Hepatocyte (in vitro differentiated cells): ENCODE measurements around the gene PPP1R1B. TPM values are rescaled to one million over a fixed set of nuclear protein-coding genes. Genes with fewer than 3 reads are reported as not detected.

ENCODE experiments used
- DNase-seq: peaks from one replicate; pipeline ENCODE4 v3.0.0-alpha.2; 2016; ENCODE audit warnings: low spot score
- H2AFZ ChIP-seq: fragments of 200-600 bp; sonication (generic); 2 replicates; pipeline ENCODE4 v1.6.0; 2016; ENCODE audit warnings: antibody characterized with exemption, mild to moderate bottlenecking
- H3K27ac ChIP-seq: fragments of 200-600 bp; sonication (generic); 2 replicates; pipeline ENCODE4 v1.5.1; 2016; ENCODE audit warnings: mild to moderate bottlenecking
- H3K27me3 ChIP-seq: fragments of 200-600 bp; sonication (generic); 2 replicates; pipeline ENCODE4 v1.6.1; 2016
- H3K36me3 ChIP-seq: fragments of 200-600 bp; sonication (generic); replicated peaks from 2 replicates; pipeline ENCODE4 v1.5.1; 2016; ENCODE audit warnings: low read depth; ENCODE audit not compliant: insufficient read depth
- H3K4me1 ChIP-seq: fragments of 200-600 bp; sonication (generic); 2 replicates; pipeline ENCODE4 v1.5.1; 2016; ENCODE audit warnings: mild to moderate bottlenecking, moderate library complexity; ENCODE audit not compliant: insufficient read depth
- H3K4me2 ChIP-seq: fragments of 200-600 bp; sonication (generic); 2 replicates; pipeline ENCODE4 v1.6.0; 2016
- H3K4me3 ChIP-seq: fragments of 200-600 bp; sonication (generic); 2 replicates; pipeline ENCODE4 v1.5.1; 2016; ENCODE audit warnings: mild to moderate bottlenecking
- H3K79me2 ChIP-seq: fragments of 200-600 bp; sonication (generic); 2 replicates; pipeline ENCODE4 v1.6.0; 2017; ENCODE audit warnings: mild to moderate bottlenecking
- H3K9me2 ChIP-seq: fragments of 200-600 bp; sonication (generic); replicated peaks from 2 replicates; pipeline ENCODE4 v1.6.0; 2017; ENCODE audit warnings: mild to moderate bottlenecking; ENCODE audit not compliant: insufficient read depth
- H3K9me3 ChIP-seq: fragments of 200-600 bp; sonication (generic); 2 replicates; pipeline ENCODE4 v1.5.1; 2016; ENCODE audit warnings: low read depth, mild to moderate bottlenecking
- H4K20me1 ChIP-seq: fragments of 200-600 bp; sonication (generic); 2 replicates; pipeline ENCODE4 v1.6.0; 2016; ENCODE audit warnings: mild to moderate bottlenecking; ENCODE audit not compliant: insufficient read depth, poor library complexity, severe bottlenecking
- EZH2 ChIP-seq: fragments of 200-600 bp; sonication (generic); IDR thresholded peaks from 2 replicates; pipeline ENCODE4 v1.6.1; 2016; ENCODE audit warnings: antibody characterized with exemption, mild to moderate bottlenecking, borderline replicate concordance
- EZH2phosphoT487 ChIP-seq: fragments of 200-600 bp; sonication (generic); IDR thresholded peaks from one replicate; pipeline ENCODE4 v1.6.1; 2018; ENCODE audit warnings: antibody characterized with exemption, mild to moderate bottlenecking, low read depth, moderate library complexity; ENCODE audit not compliant: unreplicated experiment, severe bottlenecking
- WGBS: methylation state at CpG from one replicate; pipeline ENCODE4 v1.1.6; 2016; ENCODE audit warnings: low lambda C conversion rate; ENCODE audit errors: missing lambda C conversion rate; 5-methylcytosine and 5-hydroxymethylcytosine counted together
- polyA plus RNA-seq: library from polyadenylated mRNA; unstranded; fragments of >200 nt; fragmentation: Nextera tagmentation; extraction: Ambion mirVana; gene quantifications from 2 replicates; pipeline ENCODE4 v1.2.1, GENCODE V29; 2016
- total RNA-seq: library from RNA; depleted of rRNA; stranded (reverse); fragments of >200 nt; gene quantifications from 2 replicates; pipeline ENCODE4 v1.2.3, GENCODE V29; 2014
- TF ChIP-seq, protein P1 (sequence below): fragments of 200-600 bp; sonication (generic); IDR thresholded peaks from 2 replicates; pipeline ENCODE4 v1.5.1; 2016; ENCODE audit warnings: antibody characterized with exemption, mild to moderate bottlenecking; ENCODE audit not compliant: poor library complexity

Gene PPP1R1B
- total and polyA plus RNA-seq, 2 experiments from 2014 or later, result 1.5 to 3.7 TPM

DNA sequence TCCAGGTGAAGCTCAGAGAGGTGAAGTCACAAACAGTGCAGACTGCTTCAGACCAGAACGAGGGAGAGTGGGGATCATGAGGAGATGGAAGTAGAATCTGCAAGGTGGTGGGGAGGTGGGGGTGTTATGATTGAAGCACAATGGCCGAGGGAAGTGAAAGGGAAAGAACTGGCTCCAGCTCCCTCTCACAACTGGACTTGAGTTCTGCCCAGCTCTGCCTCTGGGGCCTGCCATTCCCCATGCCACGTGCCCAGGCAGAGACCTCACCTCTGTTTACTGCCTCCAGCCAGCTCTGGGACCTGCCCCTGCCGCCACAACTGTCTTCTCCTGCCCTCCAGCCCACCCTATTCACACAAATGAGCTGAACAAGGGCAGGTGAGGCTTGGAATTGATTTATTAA, 44.0 kb downstream of the PPP1R1B start:
- Histone ChIP-seq H3K9me2 (no peaks in the 10 kb centered on the region), H2AFZ (no peak overlapping the region), H3K9me3 (no peaks in the 10 kb centered on the region), H4K20me1 (no peaks in the 10 kb centered on the region), H3K4me1 (peaks cover 43% of the 10 kb centered on the region), H3K36me3 (no peaks in the 10 kb centered on the region), H3K27ac (no peak overlapping the region), H3K79me2 (no peaks in the 10 kb centered on the region), H3K27me3 (peaks cover 5% of the 10 kb centered on the region), H3K4me3 (no peak overlapping the region), H3K4me2 (no peak overlapping the region)
- TF ChIP-seq EZH2, result no peak
- TF ChIP-seq, protein P1, sequence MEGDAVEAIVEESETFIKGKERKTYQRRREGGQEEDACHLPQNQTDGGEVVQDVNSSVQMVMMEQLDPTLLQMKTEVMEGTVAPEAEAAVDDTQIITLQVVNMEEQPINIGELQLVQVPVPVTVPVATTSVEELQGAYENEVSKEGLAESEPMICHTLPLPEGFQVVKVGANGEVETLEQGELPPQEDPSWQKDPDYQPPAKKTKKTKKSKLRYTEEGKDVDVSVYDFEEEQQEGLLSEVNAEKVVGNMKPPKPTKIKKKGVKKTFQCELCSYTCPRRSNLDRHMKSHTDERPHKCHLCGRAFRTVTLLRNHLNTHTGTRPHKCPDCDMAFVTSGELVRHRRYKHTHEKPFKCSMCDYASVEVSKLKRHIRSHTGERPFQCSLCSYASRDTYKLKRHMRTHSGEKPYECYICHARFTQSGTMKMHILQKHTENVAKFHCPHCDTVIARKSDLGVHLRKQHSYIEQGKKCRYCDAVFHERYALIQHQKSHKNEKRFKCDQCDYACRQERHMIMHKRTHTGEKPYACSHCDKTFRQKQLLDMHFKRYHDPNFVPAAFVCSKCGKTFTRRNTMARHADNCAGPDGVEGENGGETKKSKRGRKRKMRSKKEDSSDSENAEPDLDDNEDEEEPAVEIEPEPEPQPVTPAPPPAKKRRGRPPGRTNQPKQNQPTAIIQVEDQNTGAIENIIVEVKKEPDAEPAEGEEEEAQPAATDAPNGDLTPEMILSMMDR, result no peak
- TF ChIP-seq EZH2phosphoT487, result no peak
- WGBS, result 73% methylated on average over 4 of the region's 4 CpGs
- DNase-seq, result no peak

DNA sequence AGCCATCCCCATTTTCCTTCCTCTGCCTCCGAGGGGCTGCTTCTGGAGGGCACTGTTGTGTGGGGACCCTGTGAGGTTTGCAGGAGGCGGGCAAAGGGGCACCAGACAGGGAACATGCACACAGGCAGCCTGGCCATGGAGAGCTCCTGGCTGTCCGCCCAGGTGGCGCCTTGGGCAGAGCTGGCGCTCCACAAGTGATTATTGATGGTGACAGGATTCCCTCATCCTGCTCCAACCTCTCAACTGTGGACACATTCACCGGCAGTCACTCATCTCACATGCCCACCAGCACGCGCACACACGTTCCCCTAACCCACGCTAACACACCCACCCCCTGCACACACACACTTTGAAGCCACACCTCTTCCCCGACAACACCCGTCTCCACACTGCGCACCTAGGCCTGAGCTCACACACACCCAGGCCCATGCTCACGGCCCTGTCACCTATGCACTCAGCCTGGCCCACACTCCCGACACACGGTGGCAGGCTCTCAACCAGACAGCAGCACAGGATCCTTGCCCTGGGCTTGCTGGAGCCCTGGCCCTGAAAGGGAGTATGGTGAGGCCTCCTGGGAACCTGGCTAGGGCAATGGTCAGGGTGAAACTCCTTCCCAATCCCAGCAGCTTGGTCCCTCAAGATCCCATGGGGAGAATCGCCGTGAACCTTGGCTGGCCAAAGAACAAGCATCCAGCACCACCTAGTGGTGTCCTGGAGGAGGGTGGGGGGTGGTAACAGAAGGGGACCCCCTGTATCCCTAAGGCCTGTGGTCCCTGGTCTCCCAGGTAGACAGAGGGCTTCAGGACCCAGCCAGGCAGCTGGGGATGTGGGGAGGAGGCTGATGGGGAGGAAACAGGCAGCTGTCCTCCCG, 45.1 kb downstream of the PPP1R1B start:
- H3K27ac ChIP-seq, result no peak overlapping the region
- no peak overlapping the region for H3K4me2 ChIP-seq
- no peaks in the 10 kb centered on the region for H3K9me3 ChIP-seq
- H3K4me3 ChIP-seq, result no peak overlapping the region
- TF ChIP-seq EZH2phosphoT487, result no peak
- TF ChIP-seq, protein P1, result peak; percentile 70
- no peak overlapping the region for H2AFZ ChIP-seq
- 80% methylated on average over 18 of the region's 19 CpGs for WGBS
- no peaks in the 10 kb centered on the region for H3K36me3 ChIP-seq
- peaks cover 34% of the 10 kb centered on the region for H3K4me1 ChIP-seq
- no peaks in the 10 kb centered on the region for H3K79me2 ChIP-seq
- peaks cover 2% of the 10 kb centered on the region for H3K27me3 ChIP-seq
- no peaks in the 10 kb centered on the region for H4K20me1 ChIP-seq
- peak; percentile 70 for DNase-seq
- H3K9me2 ChIP-seq, result no peaks in the 10 kb centered on the region

DNA sequence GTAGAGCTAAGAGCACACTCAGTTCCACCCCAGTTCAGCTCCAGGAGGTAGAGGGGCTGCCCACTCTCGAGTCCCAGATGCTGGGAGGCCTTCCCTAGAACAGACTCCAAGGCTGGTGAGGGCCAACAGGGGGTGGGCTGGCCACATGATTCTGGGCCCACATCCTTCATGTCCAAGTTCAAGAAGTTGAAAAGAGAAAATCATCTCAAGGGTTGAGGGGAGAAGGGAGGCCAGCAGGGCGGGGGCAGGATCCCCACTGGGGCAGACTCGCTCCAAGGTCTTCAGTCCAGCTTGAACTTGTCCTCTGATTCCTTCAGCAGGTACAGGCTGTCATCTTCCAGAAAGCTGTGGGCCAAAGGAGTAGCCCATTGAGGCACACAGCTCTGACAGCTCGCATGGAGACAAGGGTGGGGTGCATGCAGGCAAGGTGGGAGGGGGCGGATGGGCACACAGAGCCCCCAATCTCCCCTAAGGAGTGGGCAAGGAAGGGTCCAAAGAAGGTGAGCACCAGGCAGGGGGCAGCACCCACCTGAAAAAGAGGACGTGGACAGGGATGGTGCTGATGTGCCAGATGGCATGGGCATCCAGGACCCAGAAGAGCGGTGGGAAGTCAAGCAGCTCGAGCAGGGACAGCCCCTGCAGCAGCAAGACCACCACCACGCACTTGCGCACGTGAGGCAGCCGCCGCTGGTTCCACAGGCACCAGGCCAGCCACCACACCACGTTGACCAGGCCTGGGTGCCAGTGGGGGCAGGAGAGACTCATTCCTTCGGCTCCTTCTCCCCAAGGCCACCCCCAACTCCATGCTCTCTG, 46.0 kb downstream of the PPP1R1B start:
- no peak overlapping the region for H3K4me3 ChIP-seq
- no peaks in the 10 kb centered on the region for H3K79me2 ChIP-seq
- TF ChIP-seq EZH2phosphoT487 (no peak), EZH2 (no peak)
- TF ChIP-seq, protein P1, result no peak
- no peaks in the 10 kb centered on the region for H3K36me3 ChIP-seq
- no peak overlapping the region for H3K27ac ChIP-seq
- H3K9me2 ChIP-seq, result no peaks in the 10 kb centered on the region
- H3K4me1 ChIP-seq, result peaks cover 34% of the 10 kb centered on the region
- DNase-seq, result no peak
- H3K4me2 ChIP-seq, result no peak overlapping the region
- peaks cover 2% of the 10 kb centered on the region for H3K27me3 ChIP-seq
- H2AFZ ChIP-seq, result no peak overlapping the region
- no peaks in the 10 kb centered on the region for H4K20me1 ChIP-seq
- WGBS, result 92% methylated on average over 15 of the region's 15 CpGs
- H3K9me3 ChIP-seq, result no peaks in the 10 kb centered on the region
